HepG2 (cell line): ENCODE data around the gene PSENEN. TPM values are rescaled to one million over a fixed set of nuclear protein-coding genes. Genes with fewer than 3 reads are reported as not detected.

Experiments
- ARNT2 ChIP-seq: sonication (generic); formaldehyde crosslinking; IDR thresholded peaks from 2 replicates; pipeline ENCODE4 v1.8.0; 2022; ENCODE audit warnings: mild to moderate bottlenecking, low read depth, missing genetic modification reagents, moderate library complexity
- DNMT3B ChIP-seq: conservative IDR thresholded peaks from 2 replicates; pipeline ENCODE4 v1.6.1; 2016; ENCODE audit warnings: missing biosample characterization, control low read depth
- FOXO4 ChIP-seq: sonication (generic); formaldehyde crosslinking; conservative IDR thresholded peaks from 2 replicates; pipeline ENCODE4 v1.8.1; 2023; ENCODE audit warnings: missing genetic modification reagents
- GMEB1 ChIP-seq: sonication (generic); formaldehyde crosslinking; IDR thresholded peaks from 2 replicates; pipeline ENCODE4 v1.5.1; 2020; ENCODE audit warnings: missing genetic modification reagents, mild to moderate bottlenecking, borderline replicate concordance
- HDAC6 ChIP-seq: fragments of 200-600 bp; sonication (generic); IDR thresholded peaks from 2 replicates; pipeline ENCODE4 v1.7.0; 2017; ENCODE audit warnings: mild to moderate bottlenecking, antibody characterized with exemption, low read length, low read depth
- HMGA1 ChIP-seq: sonication (generic); formaldehyde crosslinking; conservative IDR thresholded peaks from 2 replicates; pipeline ENCODE4 v1.4.0; 2020; ENCODE audit warnings: missing genetic modification reagents
- HNF4A ChIP-seq: sonication (generic); formaldehyde crosslinking; IDR thresholded peaks from 2 replicates; pipeline ENCODE4 v1.4.0; 2020; ENCODE audit warnings: missing genetic modification reagents
- HOXA9 ChIP-seq: sonication (generic); formaldehyde crosslinking; IDR thresholded peaks from 2 replicates; pipeline ENCODE4 v1.8.1; 2022; ENCODE audit warnings: missing genetic modification reagents, mild to moderate bottlenecking, moderate library complexity, borderline replicate concordance
- KMT2B ChIP-seq: IDR thresholded peaks from 2 replicates; pipeline ENCODE4 v1.6.1; 2016; ENCODE audit warnings: missing genetic modification reagents, missing compliant biosample characterization
- MAFF ChIP-seq: IDR thresholded peaks from 2 replicates; pipeline ENCODE4 v1.6.1; 2011; ENCODE audit warnings: low read depth, low read length, improper control_type of control experiment
- MLLT10 ChIP-seq: sonication (generic); formaldehyde crosslinking; IDR thresholded peaks from 2 replicates; pipeline ENCODE4 v1.4.0; 2020; ENCODE audit warnings: missing genetic modification reagents
- NFYC ChIP-seq: IDR thresholded peaks from 2 replicates; pipeline ENCODE4 v1.6.1; 2016; ENCODE audit warnings: missing genetic modification reagents, missing compliant biosample characterization
- PHF20 ChIP-seq: sonication (generic); formaldehyde crosslinking; IDR thresholded peaks from 2 replicates; pipeline ENCODE4 v1.5.0; 2020; ENCODE audit warnings: mild to moderate bottlenecking, missing genetic modification reagents
- PHF8 ChIP-seq: sonication (generic); formaldehyde crosslinking; IDR thresholded peaks from 2 replicates; pipeline ENCODE4 v1.5.0; 2020; ENCODE audit warnings: missing genetic modification reagents
- POLR2AphosphoS5 ChIP-seq: IDR thresholded peaks from 2 replicates; pipeline ENCODE4 v1.6.1; 2012; ENCODE audit warnings: low read depth, low read length
- RBM39 ChIP-seq: fragments of 200-400 bp; formaldehyde crosslinking; IDR thresholded peaks from one replicate; pipeline ENCODE4 v1.6.1; 2018; ENCODE audit warnings: antibody characterized with exemption, mild to moderate bottlenecking, low read depth, low read length; ENCODE audit not compliant: poor library complexity, severe bottlenecking
- RXRA ChIP-seq: sonication (generic); formaldehyde crosslinking; IDR thresholded peaks from 2 replicates; pipeline ENCODE4 v1.5.1; 2020; ENCODE audit warnings: missing genetic modification reagents
- SAFB2 ChIP-seq: sonication (generic); formaldehyde crosslinking; IDR thresholded peaks from 2 replicates; pipeline ENCODE4 v1.5.1; 2020; ENCODE audit warnings: missing genetic modification reagents, low read depth, mild to moderate bottlenecking, borderline replicate concordance
- SCMH1 ChIP-seq: sonication (generic); formaldehyde crosslinking; IDR thresholded peaks from 2 replicates; pipeline ENCODE4 v1.9.0; 2021; ENCODE audit warnings: missing genetic modification reagents, mild to moderate bottlenecking, borderline replicate concordance
- SMAD3 ChIP-seq: sonication (generic); formaldehyde crosslinking; IDR thresholded peaks from 2 replicates; pipeline ENCODE4 v1.4.0; 2020; ENCODE audit warnings: missing genetic modification reagents
- SYNCRIP ChIP-seq: fragments of 200-400 bp; formaldehyde crosslinking; IDR thresholded peaks from 2 replicates; pipeline ENCODE4 v1.6.1; 2018; ENCODE audit warnings: mild to moderate bottlenecking, low read depth, low read length; ENCODE audit not compliant: insufficient read depth
- ZBTB2 ChIP-seq: sonication (generic); formaldehyde crosslinking; IDR thresholded peaks from 2 replicates; pipeline ENCODE4 v1.8.0; 2022; ENCODE audit warnings: low read depth, missing genetic modification reagents
- ZFYVE20 ChIP-seq: sonication (generic); formaldehyde crosslinking; IDR thresholded peaks from 2 replicates; pipeline ENCODE4 v1.8.0; 2023; ENCODE audit warnings: low read depth, mild to moderate bottlenecking, moderate library complexity, missing genetic modification reagents, borderline replicate concordance
- ZNF431 ChIP-seq: sonication (generic); formaldehyde crosslinking; IDR thresholded peaks from 2 replicates; pipeline ENCODE4 v1.9.0; 2022; ENCODE audit warnings: missing genetic modification reagents, low read depth, mild to moderate bottlenecking, borderline replicate concordance
- ZNF549 ChIP-seq: sonication (generic); formaldehyde crosslinking; IDR thresholded peaks from 2 replicates; pipeline ENCODE4 v1.5.0; 2020; ENCODE audit warnings: missing genetic modification reagents
- ZSCAN30 ChIP-seq: sonication (generic); formaldehyde crosslinking; IDR thresholded peaks from 2 replicates; pipeline ENCODE4 v1.5.0; 2020; ENCODE audit warnings: mild to moderate bottlenecking, missing genetic modification reagents
- ZSCAN31 ChIP-seq: sonication (generic); formaldehyde crosslinking; IDR thresholded peaks from 2 replicates; pipeline ENCODE4 v1.5.0; 2020; ENCODE audit warnings: low read depth, mild to moderate bottlenecking, missing genetic modification reagents
- polyA plus RNA-seq, 8 experiments: library from polyadenylated mRNA; depleted of rRNA in 3 of 8; stranded (reverse) in 7 of 8; unstranded in 1 of 8; fragments of >200 nt; fragmentation: Illumina TruSeq in 4 of 8; extraction: Trizol in 4 of 8; gene quantifications; 2 replicates each; pipeline versions ENCODE4 v1.2.1 to v1.2.3, GENCODE V29; 2011 to 2016; ENCODE audit warnings: low read depth in 4 of 8, missing spikeins in 1 of 8, mixed read lengths in 1 of 8; ENCODE audit not compliant: insufficient read depth in 1 of 8
- total RNA-seq, 5 experiments: library from RNA; depleted of rRNA; stranded (reverse); fragments of >200 nt; fragmentation: Illumina TruSeq; extraction: Trizol; gene quantifications; 2 replicates each; pipeline ENCODE4 v1.2.3, GENCODE V29; 2016; ENCODE audit warnings: low read depth in 1 of 5

PSENEN gene
- total and polyA plus RNA-seq, 2 of the 13 experiments (the other 11 are each of a cell fraction or from before 2014, with no cell fraction given): 16.9 to 34.2 TPM

- TF ChIP-seq ZNF549 (CRISPR knock-in tag): no peak
- 0 out of 2 replicates have a peak, but pooled peaks have one; percentile 41 for TF ChIP-seq DNMT3B (CRISPR knock-in tag)
- TF ChIP-seq HOXA9 (CRISPR knock-in tag): peak; percentile 57; the same call in 1 of the 2 replicates
- TF ChIP-seq PHF8: peak; percentile 73
- TF ChIP-seq FOXO4 (CRISPR knock-in tag): no peak
- peak; percentile 84 for TF ChIP-seq POLR2AphosphoS5
- TF ChIP-seq ZSCAN31 (CRISPR knock-in tag): peak; percentile 36; the same call in 1 of the 2 replicates
- TF ChIP-seq GMEB1 (CRISPR knock-in tag): peak; percentile 64
- no peak for TF ChIP-seq SMAD3
- no peak for TF ChIP-seq RBM39
- TF ChIP-seq MLLT10: no peak
- no peak for TF ChIP-seq SYNCRIP
- TF ChIP-seq HNF4A (CRISPR knock-in tag): peak; percentile 47; the same call in 1 of the 2 replicates
- peak; percentile 87 for TF ChIP-seq NFYC (CRISPR knock-in tag)
- TF ChIP-seq ZBTB2 (CRISPR knock-in tag): 0 out of 2 replicates have a peak, but pooled peaks have one; percentile 38
- no peak for TF ChIP-seq SAFB2 (CRISPR knock-in tag)
- TF ChIP-seq HMGA1: no peak
- TF ChIP-seq ZSCAN30 (CRISPR knock-in tag): no peak
- no peak for TF ChIP-seq ZNF431 (CRISPR knock-in tag)
- TF ChIP-seq HDAC6: no peak
- peak; percentile 20; the same call in 1 of the 2 replicates for TF ChIP-seq PHF20 (CRISPR knock-in tag)
- no peak for TF ChIP-seq MAFF
- no peak for TF ChIP-seq KMT2B (CRISPR knock-in tag)
- TF ChIP-seq ZFYVE20: no peak
- TF ChIP-seq ARNT2 (CRISPR knock-in tag): no peak; the same call in 1 of the 2 replicates
- peak; percentile 42; the same call in 1 of the 2 replicates for TF ChIP-seq RXRA
- no peak for TF ChIP-seq SCMH1 (CRISPR knock-in tag)
Measured at GRCh38 chr19:35740423-35741202, 4.8 kb upstream of the PSENEN start (continued).
